GM12892 (cell line): ENCODE results near the gene KANK4.

Source experiments
- POLR2A ChIP-seq: IDR thresholded peaks from 2 replicates; pipeline ENCODE4 v1.6.1; 2011; ENCODE audit warnings: low read depth, low read length, control low read depth
- POLR2AphosphoS5 ChIP-seq: IDR thresholded peaks from 2 replicates; pipeline ENCODE4 v1.6.1; 2011; ENCODE audit warnings: low read depth, low read length, control low read depth
- TAF1 ChIP-seq: IDR thresholded peaks from 2 replicates; pipeline ENCODE4 v1.6.1; 2011; ENCODE audit warnings: low read depth, mild to moderate bottlenecking, control low read depth, low read length, borderline replicate concordance

DNA sequence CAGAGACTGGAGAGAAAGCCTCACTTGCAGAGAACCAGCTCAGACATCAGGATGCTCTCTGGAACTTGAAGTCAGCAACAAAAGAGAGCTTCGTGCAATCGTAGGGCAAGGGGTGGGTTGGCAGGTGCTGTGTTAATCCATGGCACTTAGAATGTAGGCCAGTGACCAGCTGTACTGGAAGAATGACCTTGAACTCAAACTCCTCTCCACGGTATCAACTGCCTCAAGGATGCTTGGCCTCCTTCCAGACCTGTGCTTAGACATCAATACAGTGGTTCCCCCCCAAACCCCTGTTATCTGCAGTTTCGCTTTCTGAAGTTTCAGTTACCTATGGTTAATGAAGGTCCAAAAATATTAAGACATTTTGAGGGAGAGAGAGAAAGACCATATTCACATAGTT is 6.5 kb downstream of the KANK4 start:
- TF ChIP-seq POLR2A (no peak), TAF1 (no peak), POLR2AphosphoS5 (no peak)
